ENCODE measurements around the gene TSHZ2.

The TSHZ2 gene

DNA sequence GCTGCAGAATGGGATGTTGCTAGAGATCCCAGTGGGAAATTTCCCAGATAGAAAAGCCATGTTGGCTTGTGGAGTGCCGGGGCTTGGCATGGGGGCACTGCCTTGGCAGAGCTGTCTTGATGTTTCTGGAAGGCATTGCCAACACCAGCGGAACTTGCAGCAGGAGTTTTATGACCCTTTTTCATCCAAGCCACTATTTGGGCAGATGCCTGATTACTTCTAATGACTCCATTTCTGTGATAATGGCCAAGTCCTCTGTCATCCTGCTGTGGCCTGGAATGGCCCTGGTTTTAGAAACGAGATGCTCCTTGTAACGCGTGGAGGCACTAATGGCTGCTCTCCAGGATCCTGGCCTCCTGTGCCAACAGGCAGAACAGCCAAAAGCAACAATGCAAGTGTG, 392.5 kb downstream of the TSHZ2 start:
- TF ChIP-seq POLR2AphosphoS5 (IDR thresholded peaks at IDR 0.05; ENCODE audit: low read depth, low read length): no peak
- no peak for TF ChIP-seq TAF1 (IDR thresholded peaks at IDR 0.05; ENCODE audit: borderline replicate concordance, insufficient read depth, low read length)
- no peak for TF ChIP-seq REST (IDR thresholded peaks at IDR 0.05; ENCODE audit: insufficient read depth in 1 of 2, low read depth in 2 of 2, low read length in 2 of 2)
- TF ChIP-seq SIN3A (IDR thresholded peaks at IDR 0.05; ENCODE audit: borderline replicate concordance, insufficient read depth, low read length): no peak
- no peak for TF ChIP-seq FOXP2 (optimal IDR thresholded peaks at IDR 0.05; ENCODE audit: borderline replicate concordance, extremely low read depth, extremely low read length, insufficient read depth)

- no peak for TF ChIP-seq FOXP2 (optimal IDR thresholded peaks at IDR 0.05; ENCODE audit: borderline replicate concordance, extremely low read depth, extremely low read length, insufficient read depth)
- TF ChIP-seq POLR2AphosphoS5 (IDR thresholded peaks at IDR 0.05; ENCODE audit: low read depth, low read length): no peak
- no peak for TF ChIP-seq SIN3A (IDR thresholded peaks at IDR 0.05; ENCODE audit: borderline replicate concordance, insufficient read depth, low read length)
- no peak for TF ChIP-seq TAF1 (IDR thresholded peaks at IDR 0.05; ENCODE audit: borderline replicate concordance, insufficient read depth, low read length)
- no peak for TF ChIP-seq REST (IDR thresholded peaks at IDR 0.05; ENCODE audit: insufficient read depth in 1 of 2, low read depth in 2 of 2, low read length in 2 of 2)
Measured at GRCh38 chr20:53365076-53365475, 392.9 kb downstream of the TSHZ2 start.

DNA sequence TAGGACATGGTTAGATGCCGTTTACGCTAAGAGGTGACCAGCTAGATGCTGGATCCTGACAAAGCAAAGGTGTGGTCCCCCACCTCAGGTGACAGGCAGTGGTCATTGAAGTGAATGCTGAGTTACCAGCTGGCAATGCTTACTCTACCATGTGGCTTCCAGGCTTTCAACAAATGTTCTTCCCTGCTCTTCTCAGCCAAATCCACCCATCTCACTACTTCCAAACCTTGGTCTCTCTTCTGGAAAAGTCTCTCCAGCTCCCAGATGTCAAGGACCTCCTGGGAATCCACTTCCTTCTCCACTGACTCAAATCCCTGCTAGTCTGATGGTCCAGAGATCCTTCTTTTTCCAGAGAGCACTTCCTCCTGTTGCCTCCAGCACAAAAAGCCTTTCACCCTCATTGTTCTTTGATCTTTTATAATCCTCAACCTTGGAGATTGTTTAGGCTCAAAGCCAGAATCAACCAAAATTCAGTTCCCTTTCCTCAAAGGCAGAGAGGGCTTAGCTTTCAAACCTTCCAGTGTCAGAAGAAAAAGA, 393.4 kb downstream of the TSHZ2 start:
- TF ChIP-seq REST (IDR thresholded peaks at IDR 0.05; ENCODE audit: insufficient read depth in 1 of 2, low read depth in 2 of 2, low read length in 2 of 2) (no peak), POLR2AphosphoS5 (IDR thresholded peaks at IDR 0.05; ENCODE audit: low read depth, low read length) (no peak), FOXP2 (optimal IDR thresholded peaks at IDR 0.05; ENCODE audit: borderline replicate concordance, extremely low read depth, extremely low read length, insufficient read depth) (no peak), SIN3A (IDR thresholded peaks at IDR 0.05; ENCODE audit: borderline replicate concordance, insufficient read depth, low read length) (no peak), TAF1 (IDR thresholded peaks at IDR 0.05; ENCODE audit: borderline replicate concordance, insufficient read depth, low read length) (no peak)

DNA sequence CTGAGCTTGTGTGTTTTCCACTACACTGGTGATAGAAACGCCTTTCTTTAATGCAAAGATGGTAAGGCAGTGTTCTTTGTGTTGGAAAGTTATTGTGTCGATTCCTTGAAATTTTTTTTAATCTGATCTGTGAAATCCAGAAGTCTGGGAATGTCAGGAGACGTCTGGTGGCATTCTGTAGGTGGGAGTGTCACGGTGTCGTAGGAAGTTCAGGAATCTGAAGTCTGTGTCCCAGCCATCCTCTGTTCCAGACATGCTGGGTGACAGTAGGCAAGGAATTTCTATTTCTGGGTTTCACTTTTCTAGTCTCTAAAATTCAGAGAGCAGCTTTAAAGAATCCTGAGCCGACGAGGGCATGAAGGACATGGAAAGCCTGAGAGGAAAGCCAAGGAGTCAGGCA, 397.7 kb downstream of the TSHZ2 start:
- no peak for TF ChIP-seq POLR2AphosphoS5 (IDR thresholded peaks at IDR 0.05; ENCODE audit: low read depth, low read length)
- TF ChIP-seq REST (IDR thresholded peaks at IDR 0.05; ENCODE audit: insufficient read depth in 1 of 2, low read depth in 2 of 2, low read length in 2 of 2): no peak
- TF ChIP-seq TAF1 (IDR thresholded peaks at IDR 0.05; ENCODE audit: borderline replicate concordance, insufficient read depth, low read length): no peak
- TF ChIP-seq SIN3A (IDR thresholded peaks at IDR 0.05; ENCODE audit: borderline replicate concordance, insufficient read depth, low read length): no peak
- TF ChIP-seq FOXP2 (optimal IDR thresholded peaks at IDR 0.05; ENCODE audit: borderline replicate concordance, extremely low read depth, extremely low read length, insufficient read depth): no peak

All from PFSK-1 (cell line).